Esophagus mucosa (tissue), 1 donor: ENCODE data around the gene PTPRG. TPM values are rescaled to one million over a fixed set of nuclear protein-coding genes. Genes with fewer than 3 reads are reported as not detected.

Source experiments
- ATAC-seq: fragments of 200-7000 bp; cut with Tn5 transposase; one replicate; pipeline ENCODE4 v1.9.1; 2020
- total RNA-seq: library from RNA; stranded (reverse); gene quantifications from one replicate; pipeline ENCODE4 v1.2.4, GENCODE V29; 2023
- donor health status: DM: yes; HTN: yes; CAD: no.

PTPRG gene
- total RNA-seq, 1 donor from 2014 or later, result 9.2 TPM

- ATAC-seq, result no peak
These were observed 62.9 kb downstream of the PTPRG start for GRCh38 chr3:61624300-61624699.

DNA sequence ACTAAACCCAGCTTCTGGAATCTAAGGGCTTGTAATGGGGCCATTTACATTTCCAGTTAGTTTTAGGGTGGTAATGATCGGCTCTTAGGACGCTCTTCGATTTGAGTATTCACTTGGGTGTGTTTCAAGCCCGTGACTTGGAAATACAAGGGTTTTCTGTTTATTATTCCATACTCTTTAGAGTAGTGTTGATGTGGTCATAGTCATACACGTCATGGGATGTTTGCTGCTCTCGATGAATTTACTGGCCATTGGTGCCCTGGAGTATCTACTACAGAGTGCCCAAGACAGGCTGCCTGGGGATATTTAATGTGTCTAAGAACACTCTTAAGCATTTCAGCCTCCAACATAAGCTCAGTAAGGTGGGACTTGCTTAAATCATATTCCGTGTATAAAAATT lies 64.1 kb downstream of the PTPRG start:
- no peak for ATAC-seq

DNA sequence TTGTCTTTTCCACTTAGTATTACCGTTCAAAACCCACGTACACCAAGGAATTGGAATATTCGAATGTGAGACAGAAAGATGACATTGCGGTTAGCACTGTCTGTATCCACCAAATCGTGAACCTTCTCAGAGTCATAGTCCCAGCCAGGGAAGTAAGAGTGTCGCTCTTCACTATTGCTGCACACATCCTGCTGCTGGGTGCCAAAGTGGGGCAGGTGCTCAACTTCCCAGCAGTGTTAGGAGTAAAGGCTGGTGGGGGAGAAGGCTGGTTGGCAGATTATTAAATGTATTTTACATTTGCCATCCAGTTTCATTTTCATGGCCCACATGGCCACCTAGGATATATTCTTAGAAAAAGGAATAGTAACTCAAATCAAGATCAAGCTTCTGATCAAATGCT lies 65.1 kb downstream of the PTPRG start:
- ATAC-seq, result no peak

DNA sequence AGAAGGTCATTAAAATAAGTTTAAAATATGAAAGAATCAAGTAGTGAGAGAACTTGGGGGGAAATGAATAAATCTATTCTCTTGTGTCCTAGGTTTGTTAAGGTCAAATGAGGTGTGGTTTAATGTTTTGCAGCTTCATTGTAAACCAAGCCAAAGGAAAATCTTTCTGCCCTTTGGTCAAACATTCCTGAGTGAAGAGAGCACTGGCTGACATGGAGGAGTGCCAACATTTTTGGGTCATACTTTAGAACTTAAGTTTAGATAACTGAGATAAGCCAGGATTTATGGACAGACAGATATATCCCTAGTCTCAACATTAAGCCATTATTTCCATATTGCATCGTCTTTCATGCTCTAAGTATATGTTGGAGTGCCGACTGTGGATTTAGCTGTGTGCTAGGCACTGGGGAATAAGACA lies 66.4 kb downstream of the PTPRG start:
- no peak for ATAC-seq

DNA sequence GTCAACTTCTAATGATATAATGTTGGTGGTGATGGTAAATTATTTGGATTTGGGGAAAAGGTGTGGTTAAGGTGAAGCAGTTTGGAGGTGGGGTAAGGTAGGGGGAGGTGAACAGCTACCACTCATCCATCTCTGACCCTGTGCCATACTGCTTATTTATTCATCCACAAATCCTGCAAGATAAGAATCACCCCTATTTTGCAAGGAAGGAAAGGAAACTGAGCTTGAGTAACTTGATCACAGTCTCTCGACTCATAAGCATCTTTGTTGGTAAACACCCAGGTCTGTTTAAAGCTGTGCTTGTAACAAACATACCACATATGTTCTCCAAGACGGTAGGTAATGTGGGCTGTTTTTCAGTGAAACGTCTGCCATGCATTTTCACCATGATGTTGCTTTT lies 67.3 kb downstream of the PTPRG start:
- ATAC-seq, result no peak

- no peak for ATAC-seq
These were observed 68.1 kb downstream of the PTPRG start for GRCh38 chr3:61629442-61629841.

GRCh38 chr3:61631108-61631769 lies 69.9 kb downstream of the PTPRG start:
- ATAC-seq, result no peak

DNA sequence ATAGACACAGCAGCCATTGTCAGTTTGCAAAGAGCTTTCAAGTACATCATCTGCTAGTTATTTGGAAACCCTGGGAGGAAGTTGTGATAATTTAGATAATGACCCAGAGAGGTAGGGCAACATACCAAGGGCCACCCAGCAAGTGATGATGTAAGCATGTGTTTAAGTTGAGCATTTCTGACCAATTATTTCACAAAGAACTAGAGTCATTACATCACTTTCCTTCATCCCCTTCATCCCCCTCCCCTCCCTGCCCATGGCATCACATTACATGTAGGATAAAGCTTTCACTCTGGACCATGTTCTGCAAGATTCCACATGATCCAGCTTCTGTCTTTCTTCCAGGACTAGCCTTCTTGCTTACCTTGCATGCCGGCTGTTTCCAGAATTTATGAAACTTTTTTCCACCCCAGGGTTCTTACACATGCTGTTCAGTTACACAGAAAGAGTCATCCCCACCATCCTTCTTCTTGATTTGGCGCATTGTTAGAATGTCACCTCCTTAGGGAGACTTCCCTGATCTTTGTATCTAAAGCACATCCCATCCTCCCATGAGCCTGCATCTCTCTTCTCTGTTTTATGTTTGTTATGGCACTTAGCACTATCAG lies 71.3 kb downstream of the PTPRG start:
- no peak for ATAC-seq

GRCh38 chr3:61634678-61635077 lies 73.3 kb downstream of the PTPRG start:
- no peak for ATAC-seq

DNA sequence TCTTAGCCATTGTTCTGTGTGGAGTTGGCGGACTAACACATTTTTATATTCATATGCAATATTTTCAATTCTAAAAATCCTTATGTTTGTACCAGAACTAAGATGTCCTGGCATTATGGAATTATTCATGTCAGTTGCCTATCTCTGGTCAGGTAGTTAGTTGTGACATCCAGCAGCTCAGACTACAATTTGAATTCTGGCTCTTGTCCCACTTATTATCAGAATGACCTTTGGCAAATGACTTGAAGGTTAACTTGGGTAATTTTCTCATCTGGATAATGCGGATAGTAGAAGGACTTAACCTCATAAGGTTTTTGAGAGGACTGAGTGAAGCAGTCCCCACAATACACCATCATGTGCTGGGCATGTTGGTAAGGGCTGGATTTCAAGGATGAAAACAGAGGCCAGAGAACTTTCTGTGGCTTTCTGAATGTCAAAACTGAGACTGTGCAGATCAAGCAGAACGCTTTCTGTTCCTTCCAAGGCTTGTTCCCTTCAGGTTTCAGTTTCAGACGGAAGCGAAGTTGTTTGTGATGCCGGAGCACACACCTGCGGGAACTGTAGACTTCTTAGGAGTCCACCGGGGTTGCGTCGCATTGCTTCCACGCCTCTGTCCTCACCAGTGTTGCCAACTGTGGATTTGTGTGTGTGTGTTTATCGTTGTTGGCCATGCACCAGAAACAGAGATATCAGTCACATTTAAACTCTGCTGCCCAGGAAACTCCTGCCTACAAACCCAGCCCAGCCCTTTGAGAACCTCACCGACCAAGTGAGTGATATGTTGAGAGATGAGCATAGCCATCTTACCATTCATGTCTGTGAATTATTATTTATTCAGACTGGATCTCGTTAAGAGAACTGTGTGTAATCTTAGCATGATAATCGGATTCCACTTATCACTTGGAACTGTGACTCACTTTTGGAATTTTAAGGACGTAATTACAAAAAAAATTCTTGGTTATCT lies 76.0 kb downstream of the PTPRG start:
- ATAC-seq, result no peak

GRCh38 chr3:61638741-61639140 lies 77.4 kb downstream of the PTPRG start:
- ATAC-seq, result no peak

DNA sequence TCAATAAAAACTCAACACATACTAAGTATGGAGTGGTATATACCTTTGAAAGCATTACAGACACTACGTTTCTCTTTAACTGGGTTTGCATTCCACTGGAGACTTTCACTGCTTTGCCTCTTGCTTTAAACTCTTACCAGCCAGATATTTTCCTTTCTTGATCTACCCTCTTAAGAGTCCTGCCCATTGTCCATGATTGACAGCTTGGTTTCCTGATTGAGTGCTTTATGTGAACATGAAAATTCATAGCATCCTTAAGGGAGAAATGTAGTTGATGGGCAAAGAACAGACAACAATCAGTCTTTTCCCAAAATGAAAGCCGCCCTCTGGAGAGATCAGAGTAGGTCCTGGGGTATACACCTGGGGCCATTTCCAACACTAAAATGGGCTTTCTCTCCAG lies 78.6 kb downstream of the PTPRG start:
- ATAC-seq, result no peak

- no peak for ATAC-seq
These were observed 83.8 kb downstream of the PTPRG start for GRCh38 chr3:61645148-61645547.

DNA sequence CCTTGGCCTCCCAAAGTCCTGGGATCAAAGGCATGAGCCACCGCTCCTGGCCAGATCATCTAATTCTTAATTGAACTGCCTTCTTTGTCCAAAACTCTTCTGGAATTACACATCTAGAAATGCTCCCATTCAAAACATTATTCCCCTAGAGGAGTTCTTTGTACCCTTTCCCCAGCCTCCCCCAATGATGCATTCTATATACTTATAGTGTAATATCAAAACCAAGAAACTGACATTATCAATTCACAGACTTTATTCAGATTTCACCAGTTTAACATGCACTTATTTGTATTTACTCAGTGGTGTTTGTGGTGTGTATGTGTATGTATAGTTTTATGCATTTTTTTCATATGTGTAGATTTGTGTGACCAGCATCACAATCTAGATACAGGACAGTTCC lies 85.0 kb downstream of the PTPRG start:
- ATAC-seq, result no peak

GRCh38 chr3:61646851-61647525 lies 85.6 kb downstream of the PTPRG start:
- no peak for ATAC-seq

- no peak for ATAC-seq
These were observed 87.1 kb downstream of the PTPRG start for GRCh38 chr3:61648481-61648880.

DNA sequence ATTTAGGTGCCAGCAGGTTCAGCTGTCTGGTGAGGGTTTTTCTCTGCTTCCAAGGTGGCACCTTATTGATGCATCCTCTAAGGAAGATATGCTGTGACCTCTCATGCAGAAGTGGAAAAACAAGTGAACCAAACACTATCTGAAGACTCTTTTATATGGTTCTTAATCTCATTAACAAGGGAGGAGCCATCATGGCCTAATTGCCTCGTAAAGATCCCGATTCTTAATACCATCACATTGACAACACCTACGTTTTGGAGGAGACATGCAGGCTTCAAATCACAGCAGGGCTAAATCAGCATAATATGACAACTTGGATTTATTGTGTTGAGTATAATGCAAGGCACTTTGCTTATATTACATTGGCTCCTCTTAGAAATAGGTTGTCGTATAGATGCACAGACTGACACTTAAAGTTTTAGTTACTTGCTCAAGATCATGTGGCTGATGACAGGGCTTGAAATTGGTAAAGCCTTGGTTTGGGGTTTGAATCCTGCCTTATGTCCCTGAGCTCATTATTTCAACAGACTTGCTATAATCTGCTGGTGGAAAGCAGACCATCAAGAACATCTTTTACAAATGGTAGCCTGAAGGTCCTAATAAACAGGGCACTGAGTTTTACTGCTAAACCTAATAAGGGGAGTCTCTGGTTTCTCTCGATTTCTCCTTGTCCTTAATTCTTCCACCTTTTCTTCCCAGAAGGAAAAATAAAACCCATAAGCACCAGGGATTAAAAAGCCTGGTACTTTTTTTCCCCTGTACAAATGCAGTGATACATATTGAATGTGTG lies 88.2 kb downstream of the PTPRG start:
- ATAC-seq, result no peak

DNA sequence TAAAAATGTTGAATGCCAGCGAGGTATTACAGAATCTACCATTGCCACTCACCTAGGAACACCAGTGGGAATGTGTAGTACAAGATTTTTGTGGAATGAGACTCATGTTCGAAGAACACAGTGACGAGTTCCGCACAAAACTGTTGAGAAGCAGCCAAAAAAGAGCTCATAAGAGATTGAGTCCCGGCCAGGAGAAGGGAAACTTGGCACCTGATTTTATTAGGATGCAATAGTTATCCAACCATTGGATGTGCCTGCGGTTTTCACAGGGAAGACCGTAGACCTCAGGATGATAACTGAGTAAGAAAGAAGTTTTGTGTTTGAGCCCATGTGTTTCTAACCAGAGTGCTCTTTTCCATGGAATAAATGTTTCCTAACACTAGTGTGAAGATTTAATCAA lies 88.9 kb downstream of the PTPRG start:
- no peak for ATAC-seq

- ATAC-seq, result no peak
These were observed 89.5 kb downstream of the PTPRG start for GRCh38 chr3:61650719-61651410.

GRCh38 chr3:61657689-61658088 lies 96.3 kb downstream of the PTPRG start:
- ATAC-seq, result no peak

DNA sequence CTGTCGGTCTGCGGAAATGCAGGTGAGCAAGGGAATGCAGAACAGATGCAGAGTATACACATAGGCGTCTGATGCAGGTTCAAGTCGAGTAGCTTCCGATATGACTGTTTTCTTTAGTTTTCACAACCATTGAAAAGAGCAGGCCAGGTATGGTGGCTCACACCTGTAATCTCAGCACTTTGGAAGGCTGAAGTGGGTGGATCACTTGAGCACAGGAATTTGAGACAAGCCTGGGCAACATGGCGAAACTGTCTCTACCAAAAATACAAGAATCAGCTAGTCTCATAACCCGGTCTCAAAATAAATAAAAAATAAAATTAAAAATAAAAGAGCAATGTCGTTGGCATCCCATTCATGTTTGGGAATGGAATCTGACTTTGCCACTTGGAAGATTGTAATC lies 101.5 kb downstream of the PTPRG start:
- ATAC-seq, result no peak
